H1 (cell line): Measurements from ENCODE around the gene SSPN.

ENCODE experiments used
- CHD1 ChIP-seq: IDR thresholded peaks from 2 replicates; pipeline ENCODE4 v1.6.1; 2012; ENCODE audit warnings: low read depth, low read length, improper control_type of control experiment
- CTCF ChIP-seq, 3 experiments: IDR thresholded peaks; 1 replicate in 2 of 3; 2 replicates in 1 of 3; pipeline versions ENCODE4 v1.5.1 to v1.6.1; 2011; ENCODE audit warnings: low read length in 3 of 3, mild to moderate bottlenecking in 3 of 3, inconsistent platforms in 2 of 3, low read depth in 1 of 3, moderate library complexity in 1 of 3; ENCODE audit not compliant: insufficient read depth in 1 of 3; ENCODE audit errors: control extremely low read depth in 1 of 3
- GABPA ChIP-seq: IDR thresholded peaks from 2 replicates; pipeline ENCODE4 v1.6.1; 2011; ENCODE audit warnings: mild to moderate bottlenecking, low read length, moderate library complexity, borderline replicate concordance; ENCODE audit not compliant: insufficient read depth
- JUN ChIP-seq: IDR thresholded peaks from 2 replicates; pipeline ENCODE4 v1.6.1; 2011; ENCODE audit warnings: low read depth, mild to moderate bottlenecking, improper control_type of control experiment, low read length
- KDM1A ChIP-seq: fragments of 200-600, 300-600 bp; sonication (generic); IDR thresholded peaks from 2 replicates; pipeline ENCODE4 v1.7.1; 2016; ENCODE audit warnings: mild to moderate bottlenecking, low read length, borderline replicate concordance
- POLR2A ChIP-seq, 2 experiments: IDR thresholded peaks; 1 replicate in 1 of 2; 2 replicates in 1 of 2; pipeline ENCODE4 v1.6.1; 2011; ENCODE audit warnings: low read depth in 2 of 2, low read length in 2 of 2, mild to moderate bottlenecking in 2 of 2; ENCODE audit errors: control extremely low read depth in 1 of 2
- RAD21 ChIP-seq, 2 experiments: IDR thresholded peaks in 1 of 2; conservative IDR thresholded peaks in 1 of 2; 2 replicates each; pipeline ENCODE4 v1.6.1; 2011; ENCODE audit warnings: low read depth in 2 of 2, low read length in 2 of 2, improper control_type of control experiment in 1 of 2, inconsistent platforms in 1 of 2, mild to moderate bottlenecking in 1 of 2, moderate library complexity in 1 of 2
- RNF2 ChIP-seq: fragments of 200-900, 300-1000 bp; sonication (generic); IDR thresholded peaks from 2 replicates; pipeline ENCODE4 v1.7.1; 2016; ENCODE audit warnings: borderline replicate concordance, low read depth, mild to moderate bottlenecking, antibody characterized with exemption, low read length; ENCODE audit not compliant: poor library complexity, severe bottlenecking; ENCODE audit errors: missing control alignments
- TEAD4 ChIP-seq: IDR thresholded peaks from 2 replicates; pipeline ENCODE4 v1.6.1; 2012; ENCODE audit warnings: low read depth, low read length, inconsistent platforms, mixed read lengths
- ZNF274 ChIP-seq: IDR thresholded peaks from 2 replicates; pipeline ENCODE4 v1.7.0; 2012; ENCODE audit warnings: low read length, borderline replicate concordance; ENCODE audit errors: extremely low read depth

GRCh38 chr12:26245175-26245942 lies 50.0 kb downstream of the SSPN start:
- TF ChIP-seq JUN (no peak), GABPA (no peak), CHD1 (no peak), KDM1A (no peak), RAD21 (IDR thresholded peaks at IDR 0.05 in 1 of 2, conservative IDR thresholded peaks at IDR 0.05 in 1 of 2; ENCODE audit: low read depth in 2 of 2, low read length in 2 of 2) (no peak), POLR2A (IDR thresholded peaks at IDR 0.05; ENCODE audit: control extremely low read depth in 1 of 2, low read depth in 2 of 2, low read length in 2 of 2) (no peak), CTCF (IDR thresholded peaks at IDR 0.05; ENCODE audit: control extremely low read depth in 1 of 3, insufficient read depth in 1 of 3, low read depth in 1 of 3, low read length in 3 of 3) (no peak), TEAD4 (no peak), RNF2 (no peak), ZNF274 (no peak)
